Measurements from ENCODE around the gene NOTO.

NOTO gene

DNA sequence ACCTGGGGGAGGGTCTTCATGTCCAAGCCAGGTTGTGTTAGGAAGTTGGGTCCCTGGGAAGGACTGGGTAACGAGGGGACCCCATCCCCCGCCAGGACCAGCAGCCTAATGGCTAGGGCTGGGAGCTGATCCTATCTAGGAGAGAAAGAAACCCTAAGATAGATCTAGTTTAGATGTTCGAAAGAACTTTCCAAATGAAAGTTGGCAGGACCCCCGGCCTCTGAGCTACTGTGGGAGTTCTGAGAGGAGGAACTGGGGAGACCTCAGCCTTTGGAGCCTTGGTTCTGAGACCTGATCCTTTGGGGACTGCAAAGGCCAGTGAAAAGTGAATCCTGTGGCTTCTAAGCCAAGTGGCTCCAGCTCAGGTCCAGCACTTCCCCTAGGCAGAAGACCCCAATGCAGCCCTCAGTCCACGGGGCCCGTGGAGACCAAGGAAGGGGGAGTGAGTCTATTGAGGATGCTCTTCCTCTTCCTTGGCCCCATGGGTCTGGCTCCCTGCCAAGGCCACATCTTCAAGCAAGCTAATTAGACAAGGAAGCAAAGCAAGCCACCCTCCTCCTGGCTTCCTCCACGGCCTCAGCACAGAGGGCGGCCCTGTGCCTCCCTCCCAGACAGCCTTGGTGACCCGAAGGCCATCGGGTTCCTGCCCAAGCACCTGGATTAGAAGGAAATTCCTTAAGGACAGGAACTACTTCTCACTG is 55.2 kb downstream of the NOTO start:
- no peak for DNase-seq (ENCODE audit: low read depth in 2 of 2)

GRCh38 chr2:73258186-73258912 is 56.0 kb downstream of the NOTO start:
- DNase-seq (ENCODE audit: low read depth in 2 of 2), result no peak

- DNase-seq (ENCODE audit: low read depth in 2 of 2), result no peak
Observed at GRCh38 chr2:73258913-73259215, 56.5 kb downstream of the NOTO start.

GRCh38 chr2:73259276-73259675 is 56.9 kb downstream of the NOTO start:
- no peak for DNase-seq (ENCODE audit: low read depth in 2 of 2)

- no peak for DNase-seq (ENCODE audit: low read depth in 2 of 2)
Observed at GRCh38 chr2:73259704-73260337, 57.4 kb downstream of the NOTO start.

- no peak for DNase-seq (ENCODE audit: low read depth in 2 of 2)
Observed at GRCh38 chr2:73260338-73260984, 58.1 kb downstream of the NOTO start.
